HUES48 (cell line): ENCODE measurements around the gene ZSWIM5.
A peak's percentile ranks its signal among the peaks of the same experiment; 100 is the strongest.
"Not testable (repeated sequence)": the region's sequence is repeated elsewhere in the genome, so short reads cannot be mapped to it uniquely, and the experiment has no call there.

Experiments used
- H3K27ac ChIP-seq: one replicate; pipeline ENCODE4 v1.7.0; 2013; ENCODE audit warnings: low read depth, low read length, inconsistent platforms
- H3K27me3 ChIP-seq: 2 replicates; pipeline ENCODE4 v1.6.1; 2013; ENCODE audit warnings: mild to moderate bottlenecking, low read length; ENCODE audit not compliant: control insufficient read depth, insufficient read depth
- H3K36me3 ChIP-seq: 2 replicates; pipeline ENCODE4 v1.6.1; 2013; ENCODE audit warnings: low read length; ENCODE audit not compliant: control insufficient read depth, insufficient read depth
- H3K4me1 ChIP-seq: 2 replicates; pipeline ENCODE4 v1.6.1; 2013; ENCODE audit warnings: mild to moderate bottlenecking, low read length; ENCODE audit not compliant: control insufficient read depth, insufficient read depth
- H3K4me3 ChIP-seq: 2 replicates; pipeline ENCODE4 v1.5.1; 2013; ENCODE audit warnings: mild to moderate bottlenecking, low read depth, low read length
- H3K9ac ChIP-seq: 2 replicates; pipeline ENCODE4 v1.6.1; 2013; ENCODE audit warnings: mild to moderate bottlenecking, low read depth, low read length, moderate library complexity
- H3K9me3 ChIP-seq: 2 replicates; pipeline ENCODE4 v1.6.1; 2013; ENCODE audit warnings: low read length; ENCODE audit not compliant: control insufficient read depth, insufficient read depth

Gene ZSWIM5

DNA sequence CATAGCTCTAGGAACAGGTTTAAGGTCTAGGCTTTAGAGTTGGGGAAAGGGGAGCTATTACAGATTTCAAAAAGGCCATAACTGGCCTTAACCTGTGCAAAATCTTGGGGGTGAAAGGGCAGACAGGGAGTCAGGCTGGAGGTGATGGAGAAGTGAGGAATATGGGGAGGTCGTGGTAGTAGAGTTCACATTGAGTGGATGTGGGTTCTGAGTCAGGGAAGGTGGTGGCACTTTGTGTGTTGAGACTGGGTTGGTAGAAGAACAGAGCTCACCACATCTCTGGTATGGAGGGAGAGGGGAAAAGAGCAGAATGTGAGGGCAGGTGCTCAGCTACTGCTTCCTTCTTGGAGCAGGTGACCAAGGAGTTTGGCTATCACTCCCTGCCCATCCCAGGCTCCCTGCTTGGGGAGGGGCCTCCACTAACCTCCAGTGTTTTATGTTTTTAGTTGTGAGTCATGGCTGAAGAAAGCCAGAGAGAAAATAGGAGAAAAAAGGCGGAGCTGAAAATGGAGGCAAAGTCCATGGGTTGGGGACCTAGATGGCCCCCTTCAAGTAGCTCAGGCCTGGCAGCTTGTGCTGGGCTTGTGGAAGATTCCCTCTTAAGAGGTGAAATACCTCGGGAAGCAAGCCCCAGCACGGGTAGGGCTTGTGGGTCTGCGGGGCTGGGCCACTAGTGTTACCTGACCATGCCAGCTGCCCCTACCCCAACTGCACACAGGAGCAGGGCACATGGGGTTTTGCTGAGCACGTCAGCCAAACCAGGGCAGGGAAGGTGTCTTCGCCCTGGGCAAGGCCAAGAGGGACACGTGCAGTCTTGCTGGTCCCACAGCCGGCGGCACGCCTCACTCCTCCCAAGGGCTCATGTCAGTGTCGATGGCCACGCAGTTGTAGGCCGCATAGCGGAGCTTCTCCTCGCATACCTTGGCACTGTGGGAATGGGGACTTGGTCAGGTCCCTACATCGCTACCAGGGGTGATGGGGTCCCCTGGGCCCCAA is 203.5 kb downstream of the ZSWIM5 start:
- H3K4me3 ChIP-seq, result no peak overlapping the region
- no peak overlapping the region for H3K9ac ChIP-seq
- no peaks in the 10 kb centered on the region for H3K4me1 ChIP-seq
- no peak overlapping the region for H3K27ac ChIP-seq
- no peaks in the 10 kb centered on the region for H3K27me3 ChIP-seq
- H3K36me3 ChIP-seq, result peaks cover 59% of the 10 kb centered on the region
- no peaks in the 10 kb centered on the region for H3K9me3 ChIP-seq

DNA sequence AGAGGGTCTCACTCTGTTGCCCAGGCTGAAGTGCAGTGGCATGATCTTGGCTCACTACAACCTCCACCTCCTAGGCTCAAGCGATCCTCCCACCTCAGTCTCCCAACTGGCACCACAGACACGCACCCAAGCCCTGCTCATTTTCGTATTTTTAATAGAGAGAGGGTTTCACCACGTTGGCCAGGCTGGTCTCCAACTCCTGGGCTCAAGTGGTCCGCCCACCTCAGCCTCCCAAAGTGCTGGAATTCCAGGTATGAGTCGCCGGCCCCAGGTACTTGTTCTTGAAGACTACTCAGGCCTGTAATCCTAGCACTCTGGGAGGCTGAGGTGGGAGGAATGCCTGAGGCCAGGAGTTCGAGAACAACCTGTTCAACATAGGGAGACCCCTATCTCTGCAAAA is 204.8 kb downstream of the ZSWIM5 start:
- H3K27me3 ChIP-seq, H3K9me3 ChIP-seq, H3K4me3 ChIP-seq, H3K4me1 ChIP-seq, H3K9ac ChIP-seq, H3K27ac ChIP-seq: not testable (repeated sequence)
- peaks cover 46% of the 10 kb centered on the region for H3K36me3 ChIP-seq

DNA sequence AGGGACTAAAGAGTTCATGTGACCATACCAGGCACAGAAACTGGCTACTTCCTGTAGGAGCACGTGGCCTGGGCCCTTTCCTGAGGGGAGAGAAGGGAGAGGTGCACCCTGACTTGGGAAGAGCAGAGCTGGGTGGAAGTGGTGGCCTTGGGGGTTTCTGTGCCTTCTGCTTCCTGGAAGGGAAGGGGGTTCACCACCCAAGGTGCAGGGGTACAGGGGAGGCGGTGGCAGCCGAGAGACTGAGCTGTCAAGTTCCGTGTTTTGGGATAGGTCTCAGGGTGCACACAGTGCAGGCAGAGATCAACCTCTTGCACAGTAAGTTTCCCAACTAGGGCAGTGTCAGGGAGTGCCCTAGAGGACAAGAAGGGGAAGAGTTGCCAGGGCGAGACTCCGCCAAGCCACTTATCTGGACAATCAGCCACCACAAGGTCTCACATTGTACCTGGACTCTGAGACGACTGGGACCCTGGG is 205.4 kb downstream of the ZSWIM5 start:
- H3K27me3 ChIP-seq, result no peaks in the 10 kb centered on the region
- H3K4me3 ChIP-seq, result no peak overlapping the region
- H3K36me3 ChIP-seq, result peaks cover 43% of the 10 kb centered on the region
- no peak overlapping the region for H3K9ac ChIP-seq
- no peak overlapping the region for H3K27ac ChIP-seq
- H3K4me1 ChIP-seq, result no peaks in the 10 kb centered on the region
- no peaks in the 10 kb centered on the region for H3K9me3 ChIP-seq

DNA sequence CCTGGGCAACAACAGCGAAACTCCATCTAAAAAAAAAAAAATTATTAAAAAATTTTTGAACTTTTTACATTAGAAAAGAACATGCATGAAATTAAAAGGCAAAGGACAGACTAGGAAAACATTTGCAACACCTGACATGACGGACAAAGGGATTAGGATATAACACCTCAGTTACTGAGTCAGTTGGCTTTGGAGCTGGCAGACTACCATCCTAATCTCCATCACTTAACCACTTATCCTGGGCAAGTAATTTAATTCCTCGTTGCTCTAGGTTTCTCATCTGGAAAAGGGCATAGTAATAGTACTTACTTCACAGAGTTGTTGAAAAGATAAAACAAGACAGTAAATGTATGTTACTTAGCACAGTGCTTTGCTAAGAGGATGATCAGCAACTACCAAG is 207.2 kb downstream of the ZSWIM5 start:
- Histone ChIP-seq H3K9ac (no peak overlapping the region), H3K4me1 (no peaks in the 10 kb centered on the region), H3K4me3 (no peak overlapping the region)

DNA sequence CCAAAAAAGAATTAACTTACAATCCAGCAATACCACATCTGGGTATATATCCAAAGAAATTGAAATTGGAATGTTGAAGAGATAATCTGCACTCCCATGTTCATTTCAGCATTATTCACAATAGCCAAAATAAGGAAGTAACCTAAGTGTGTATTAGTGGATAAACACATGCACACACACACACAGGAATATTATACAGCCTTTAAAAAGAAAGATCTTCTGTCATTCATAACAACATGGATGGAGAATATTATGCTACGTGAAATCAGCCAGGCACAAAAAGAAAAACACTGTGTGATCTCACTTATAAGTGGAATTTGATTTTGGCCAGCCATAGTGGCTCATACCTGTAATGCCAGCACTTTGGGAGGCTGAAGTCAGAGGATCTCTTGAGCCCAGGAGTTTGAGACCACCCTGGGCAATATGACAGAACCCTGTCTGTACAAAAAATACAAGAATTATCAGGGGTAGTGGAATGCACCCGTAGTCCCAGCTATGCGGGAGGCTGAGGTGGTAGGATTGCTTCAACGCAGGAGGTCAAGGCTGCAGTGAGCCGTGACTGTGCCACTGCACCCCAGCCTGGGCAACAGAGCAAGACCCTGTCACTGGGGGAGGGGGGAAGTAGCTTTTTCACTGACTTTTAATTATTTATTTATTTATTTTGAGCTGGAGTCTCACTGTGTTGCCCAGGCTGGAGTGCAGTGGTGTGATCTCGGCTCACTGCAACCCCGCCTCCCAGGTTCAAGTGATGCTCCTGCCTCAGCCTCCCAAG is 210.8 kb downstream of the ZSWIM5 start:
- Histone ChIP-seq H3K27ac (no peak overlapping the region), H3K4me1 (no peaks in the 10 kb centered on the region), H3K27me3 (no peaks in the 10 kb centered on the region), H3K9ac (no peak overlapping the region), H3K9me3 (no peaks in the 10 kb centered on the region), H3K4me3 (no peak overlapping the region), H3K36me3 (no peaks in the 10 kb centered on the region)

More for the DNA sequence above, 207.2 kb downstream of the ZSWIM5 start:
- H3K9me3 ChIP-seq, result no peaks in the 10 kb centered on the region
- no peak overlapping the region for H3K27ac ChIP-seq
- peaks cover 25% of the 10 kb centered on the region for H3K36me3 ChIP-seq
- H3K27me3 ChIP-seq, result no peaks in the 10 kb centered on the region

DNA sequence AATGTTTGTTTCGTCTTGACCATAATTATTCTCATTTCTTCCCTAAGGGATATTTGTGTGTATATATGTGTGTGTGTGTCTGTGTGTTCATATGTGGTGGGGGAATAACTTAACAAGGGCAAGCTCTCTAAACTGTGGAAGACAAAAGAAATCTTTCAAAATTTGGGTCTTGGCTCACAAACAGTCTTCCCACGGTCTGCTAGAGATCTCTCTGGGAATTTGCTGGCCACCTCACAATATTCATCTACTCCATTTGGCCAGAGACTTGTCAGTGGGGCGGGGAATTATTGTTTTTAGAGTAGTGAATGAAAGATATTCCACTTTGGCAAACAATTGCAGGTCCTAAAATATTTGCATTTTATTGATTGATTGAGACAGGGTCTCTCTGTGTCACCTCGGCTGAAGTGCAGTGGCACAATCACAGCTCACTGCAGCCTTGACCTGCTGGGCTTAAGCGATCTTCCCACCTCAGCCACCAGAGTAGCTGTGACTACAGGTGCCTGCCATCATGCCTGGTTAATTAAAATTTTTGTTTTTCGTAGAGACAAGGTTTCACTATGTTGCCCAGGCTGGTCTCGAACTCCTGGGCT is 212.0 kb downstream of the ZSWIM5 start:
- H3K27me3 ChIP-seq, result no peaks in the 10 kb centered on the region
- no peak overlapping the region for H3K27ac ChIP-seq
- H3K9me3 ChIP-seq, result no peaks in the 10 kb centered on the region
- no peak overlapping the region for H3K9ac ChIP-seq
- no peaks in the 10 kb centered on the region for H3K36me3 ChIP-seq
- H3K4me3 ChIP-seq, result no peak overlapping the region
- H3K4me1 ChIP-seq, result no peaks in the 10 kb centered on the region

DNA sequence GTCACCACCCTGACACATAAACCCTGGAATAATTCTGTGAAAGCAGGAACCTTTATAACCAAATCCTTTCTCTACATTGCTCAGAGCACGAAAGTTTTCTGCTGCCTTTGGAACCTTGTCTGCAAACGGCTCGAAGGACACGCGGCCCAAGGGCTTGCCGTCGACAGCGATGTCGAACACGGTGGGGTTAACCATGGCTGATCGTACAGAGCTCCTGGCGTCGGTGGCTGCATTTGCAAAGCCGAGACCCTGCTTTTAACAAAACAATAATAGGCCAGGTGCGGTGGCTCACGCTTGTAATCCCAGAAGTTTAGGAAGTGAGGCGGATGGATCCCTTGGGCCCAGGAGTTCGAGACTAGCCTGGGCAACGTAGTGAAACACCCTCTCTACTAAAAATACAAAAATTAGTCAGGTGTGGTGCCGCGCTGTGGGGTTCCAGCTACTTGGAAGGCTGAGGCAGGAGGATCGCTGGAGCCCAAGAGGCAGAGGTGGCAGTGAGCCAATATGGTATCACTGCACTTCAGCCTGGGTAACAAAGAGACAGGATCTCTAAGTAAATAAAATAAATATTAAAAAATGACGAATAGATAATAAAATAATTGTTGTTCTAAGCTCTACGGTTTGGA is 217.8 kb downstream of the ZSWIM5 start:
- no peak overlapping the region for H3K4me3 ChIP-seq
- H3K27me3 ChIP-seq, result no peaks in the 10 kb centered on the region
- H3K36me3 ChIP-seq, result no peaks in the 10 kb centered on the region
- no peak overlapping the region for H3K27ac ChIP-seq
- peaks cover 8% of the 10 kb centered on the region; the same call in 1 of the 2 replicates for H3K4me1 ChIP-seq
- no peaks in the 10 kb centered on the region for H3K9me3 ChIP-seq
- no peak overlapping the region for H3K9ac ChIP-seq

DNA sequence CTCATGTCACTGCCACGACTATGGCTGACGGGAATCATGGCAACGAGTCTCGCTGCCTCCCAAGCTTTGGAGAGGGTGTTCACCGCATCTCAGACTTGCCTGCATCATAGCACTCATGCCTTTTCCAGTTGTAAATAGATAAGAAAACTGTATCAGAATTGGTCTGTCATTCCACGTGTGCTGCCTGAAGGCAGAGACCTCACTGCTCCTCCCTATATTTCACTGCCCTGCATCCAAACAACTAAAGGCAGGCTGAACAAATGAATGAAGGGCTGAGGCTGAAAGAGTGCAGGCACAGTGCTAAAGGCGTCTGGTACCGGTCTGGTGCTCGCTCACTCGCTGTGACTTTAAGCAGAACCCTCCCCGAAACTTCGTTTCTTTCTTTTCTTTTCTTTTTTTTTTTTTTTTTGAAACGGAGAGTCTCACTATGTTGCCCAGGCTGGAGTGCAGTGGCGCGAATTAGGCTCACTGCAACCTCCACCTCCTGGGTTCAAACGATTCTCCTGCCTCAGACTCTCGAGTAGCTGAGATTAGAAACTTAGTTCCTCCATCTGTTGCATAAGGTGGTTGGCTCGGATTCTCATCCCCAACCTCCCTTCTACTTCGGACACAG is 220.6 kb downstream of the ZSWIM5 start:
- H3K27ac ChIP-seq, result no peak overlapping the region
- H3K4me3 ChIP-seq, result peak overlapping the region; percentile 94
- peaks cover 8% of the 10 kb centered on the region; the same call in 1 of the 2 replicates for H3K4me1 ChIP-seq
- H3K27me3 ChIP-seq, result no peaks in the 10 kb centered on the region
- peak overlapping the region; percentile 46; the same call in 1 of the 2 replicates for H3K9ac ChIP-seq
- H3K9me3 ChIP-seq, result no peaks in the 10 kb centered on the region
- H3K36me3 ChIP-seq, result peaks cover 3% of the 10 kb centered on the region

DNA sequence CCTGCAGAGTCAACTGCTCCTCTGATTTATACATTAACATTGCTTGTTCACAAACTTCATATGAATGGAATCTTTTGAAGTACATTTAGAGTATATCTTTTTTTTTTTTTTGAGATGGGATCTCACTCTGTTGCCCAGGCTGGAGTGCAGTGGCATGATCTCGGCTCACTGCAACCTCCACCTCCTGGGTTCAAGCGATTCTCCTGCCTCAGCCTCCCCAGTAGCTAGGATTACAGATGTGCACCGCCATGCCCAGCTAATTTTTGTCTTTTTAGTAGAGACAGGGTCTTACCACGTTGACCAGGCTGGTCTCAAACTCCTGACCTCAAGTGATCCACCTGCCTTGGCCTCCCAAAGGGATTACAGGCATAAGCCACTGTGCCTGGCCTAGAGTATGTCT is 229.0 kb downstream of the ZSWIM5 start:
- not testable (repeated sequence) for H3K27me3 ChIP-seq, H3K4me1 ChIP-seq, H3K4me3 ChIP-seq, H3K9ac ChIP-seq, H3K27ac ChIP-seq, H3K9me3 ChIP-seq
- peaks cover 67% of the 10 kb centered on the region for H3K36me3 ChIP-seq

DNA sequence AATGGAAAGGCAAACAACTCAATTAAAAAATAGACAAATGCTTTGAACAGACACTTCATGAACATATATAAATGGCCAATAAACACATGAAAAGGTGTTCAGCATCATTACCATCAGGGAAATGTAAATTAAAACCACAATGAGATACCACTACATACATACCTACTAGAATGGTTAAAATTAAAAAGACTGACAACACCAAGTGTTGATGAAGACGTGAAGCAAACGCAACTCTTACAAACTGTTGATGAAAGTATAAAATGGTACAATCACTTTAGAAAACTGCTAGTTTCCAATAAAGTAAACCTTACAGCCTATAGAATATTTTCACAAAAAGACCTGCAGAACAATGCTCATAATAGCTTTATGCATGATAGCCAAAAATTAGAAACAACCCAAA is 230.2 kb downstream of the ZSWIM5 start:
- Histone ChIP-seq H3K27me3 (no peaks in the 10 kb centered on the region), H3K9me3 (peaks cover 6% of the 10 kb centered on the region), H3K4me3 (no peak overlapping the region), H3K4me1 (no peaks in the 10 kb centered on the region), H3K27ac (no peak overlapping the region), H3K9ac (no peak overlapping the region), H3K36me3 (peaks cover 71% of the 10 kb centered on the region)
